Gastroesophageal sphincter (tissue), 3 donors: ENCODE measurements around the gene DENND4C.

ENCODE experiments used
- EP300 ChIP-seq: sonication (generic); formaldehyde crosslinking; IDR thresholded peaks from one replicate; pipeline ENCODE4 v1.6.1; 2017; ENCODE audit warnings: antibody characterized with exemption, mild to moderate bottlenecking
- POLR2AphosphoS5 ChIP-seq: sonication (generic); formaldehyde crosslinking; IDR thresholded peaks from one replicate; pipeline ENCODE4 v1.6.1; 2017; ENCODE audit warnings: antibody characterized with exemption
- TF ChIP-seq, protein P1 (sequence below), 4 experiments: fragments of 200-600 bp in 2 of 4; fragments of 450-650 bp in 2 of 4; sonication (generic) in 1 of 4; IDR thresholded peaks; one replicate each; pipeline ENCODE4 v1.5.1; 2017 to 2019; ENCODE audit warnings: antibody characterized with exemption in 4 of 4, mild to moderate bottlenecking in 2 of 4, moderate library complexity in 2 of 4

DNA sequence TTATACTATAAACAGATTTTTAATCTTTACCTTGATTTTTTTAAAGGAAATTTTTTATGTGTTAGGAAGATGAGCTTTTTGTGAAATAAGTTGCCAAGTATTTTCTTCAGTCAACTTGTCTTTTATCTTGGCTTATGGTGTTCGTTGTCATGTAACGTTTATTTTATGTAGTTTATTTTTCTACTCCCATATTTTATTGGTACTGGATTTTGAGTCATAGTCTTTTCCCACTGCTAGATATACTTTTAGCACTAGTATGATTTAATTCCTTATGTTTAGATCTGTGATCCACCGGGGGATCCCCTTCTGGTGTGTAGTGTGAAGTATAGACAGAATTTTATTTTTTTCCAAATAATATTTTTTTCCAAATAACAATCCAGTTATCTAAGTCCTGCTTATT is 54.2 kb downstream of the DENND4C start:
- TF ChIP-seq, protein P1, sequence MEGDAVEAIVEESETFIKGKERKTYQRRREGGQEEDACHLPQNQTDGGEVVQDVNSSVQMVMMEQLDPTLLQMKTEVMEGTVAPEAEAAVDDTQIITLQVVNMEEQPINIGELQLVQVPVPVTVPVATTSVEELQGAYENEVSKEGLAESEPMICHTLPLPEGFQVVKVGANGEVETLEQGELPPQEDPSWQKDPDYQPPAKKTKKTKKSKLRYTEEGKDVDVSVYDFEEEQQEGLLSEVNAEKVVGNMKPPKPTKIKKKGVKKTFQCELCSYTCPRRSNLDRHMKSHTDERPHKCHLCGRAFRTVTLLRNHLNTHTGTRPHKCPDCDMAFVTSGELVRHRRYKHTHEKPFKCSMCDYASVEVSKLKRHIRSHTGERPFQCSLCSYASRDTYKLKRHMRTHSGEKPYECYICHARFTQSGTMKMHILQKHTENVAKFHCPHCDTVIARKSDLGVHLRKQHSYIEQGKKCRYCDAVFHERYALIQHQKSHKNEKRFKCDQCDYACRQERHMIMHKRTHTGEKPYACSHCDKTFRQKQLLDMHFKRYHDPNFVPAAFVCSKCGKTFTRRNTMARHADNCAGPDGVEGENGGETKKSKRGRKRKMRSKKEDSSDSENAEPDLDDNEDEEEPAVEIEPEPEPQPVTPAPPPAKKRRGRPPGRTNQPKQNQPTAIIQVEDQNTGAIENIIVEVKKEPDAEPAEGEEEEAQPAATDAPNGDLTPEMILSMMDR (IDR thresholded peaks at IDR 0.05) = no peak
- no peak for TF ChIP-seq POLR2AphosphoS5
- no peak for TF ChIP-seq EP300
